Measurements from ENCODE around the gene CAPN9. TPM values are rescaled to one million over a fixed set of nuclear protein-coding genes. Genes with fewer than 3 reads are reported as not detected.

Gene CAPN9
- total RNA-seq, 1 donor from 2014 or later, result 8.7 TPM

GRCh38 chr1:230747890-230748800, 957 bp downstream of the CAPN9 start:
- no peak overlapping the region for H3K4me3 Mint-ChIP-seq (ENCODE audit: low read depth)
- peaks cover 72% of the 10 kb centered on the region for H3K4me1 Mint-ChIP-seq (ENCODE audit: low read depth)
- no peaks in the 10 kb centered on the region for H3K9me3 Mint-ChIP-seq (ENCODE audit: low read depth)
- no peak for DNase-seq (ENCODE audit: low spot score, unreplicated experiment)
- TF ChIP-seq, protein P1, sequence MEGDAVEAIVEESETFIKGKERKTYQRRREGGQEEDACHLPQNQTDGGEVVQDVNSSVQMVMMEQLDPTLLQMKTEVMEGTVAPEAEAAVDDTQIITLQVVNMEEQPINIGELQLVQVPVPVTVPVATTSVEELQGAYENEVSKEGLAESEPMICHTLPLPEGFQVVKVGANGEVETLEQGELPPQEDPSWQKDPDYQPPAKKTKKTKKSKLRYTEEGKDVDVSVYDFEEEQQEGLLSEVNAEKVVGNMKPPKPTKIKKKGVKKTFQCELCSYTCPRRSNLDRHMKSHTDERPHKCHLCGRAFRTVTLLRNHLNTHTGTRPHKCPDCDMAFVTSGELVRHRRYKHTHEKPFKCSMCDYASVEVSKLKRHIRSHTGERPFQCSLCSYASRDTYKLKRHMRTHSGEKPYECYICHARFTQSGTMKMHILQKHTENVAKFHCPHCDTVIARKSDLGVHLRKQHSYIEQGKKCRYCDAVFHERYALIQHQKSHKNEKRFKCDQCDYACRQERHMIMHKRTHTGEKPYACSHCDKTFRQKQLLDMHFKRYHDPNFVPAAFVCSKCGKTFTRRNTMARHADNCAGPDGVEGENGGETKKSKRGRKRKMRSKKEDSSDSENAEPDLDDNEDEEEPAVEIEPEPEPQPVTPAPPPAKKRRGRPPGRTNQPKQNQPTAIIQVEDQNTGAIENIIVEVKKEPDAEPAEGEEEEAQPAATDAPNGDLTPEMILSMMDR (IDR thresholded peaks at IDR 0.05; ENCODE audit: unreplicated experiment), result no peak
- no peak overlapping the region for H3K27ac Mint-ChIP-seq
- H3K36me3 Mint-ChIP-seq (ENCODE audit: insufficient read depth), result no peaks in the 10 kb centered on the region
- H3K27me3 Mint-ChIP-seq, result no peaks in the 10 kb centered on the region

GRCh38 chr1:230749150-230749549, 2.0 kb downstream of the CAPN9 start:
- Mint-ChIP-seq H3K36me3 (ENCODE audit: insufficient read depth) (no peaks in the 10 kb centered on the region), H3K27ac (peak overlapping the region; percentile 9), H3K27me3 (no peaks in the 10 kb centered on the region), H3K4me1 (ENCODE audit: low read depth) (peaks cover 72% of the 10 kb centered on the region), H3K4me3 (ENCODE audit: low read depth) (no peak overlapping the region), H3K9me3 (ENCODE audit: low read depth) (no peaks in the 10 kb centered on the region)
- TF ChIP-seq, protein P1 (IDR thresholded peaks at IDR 0.05; ENCODE audit: unreplicated experiment), result no peak
- DNase-seq (ENCODE audit: low spot score, unreplicated experiment), result no peak

DNA sequence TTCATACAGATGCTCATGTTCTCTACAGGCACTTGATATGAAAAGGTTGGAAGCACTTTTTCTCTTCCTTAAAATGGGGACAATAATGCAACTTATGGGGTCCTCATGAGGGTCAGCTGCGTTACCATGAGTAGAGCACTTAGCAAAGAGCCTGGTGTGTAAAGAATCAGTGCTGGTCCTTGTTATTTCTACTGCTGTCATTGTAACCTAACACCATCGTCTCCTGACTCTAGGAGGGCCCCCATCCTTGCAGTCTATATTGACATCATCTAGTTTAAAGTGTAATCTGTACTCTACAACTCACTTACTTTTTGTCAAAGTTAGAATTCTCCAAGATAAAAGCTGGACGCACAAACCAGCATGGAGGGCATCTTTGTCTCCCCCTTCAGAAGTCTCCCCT, 2.4 kb downstream of the CAPN9 start:
- DNase-seq (ENCODE audit: low spot score, unreplicated experiment), result no peak
- peak overlapping the region; percentile 67 for H3K27ac Mint-ChIP-seq
- no peak overlapping the region for H3K4me3 Mint-ChIP-seq (ENCODE audit: low read depth)
- peaks cover 67% of the 10 kb centered on the region for H3K4me1 Mint-ChIP-seq (ENCODE audit: low read depth)
- H3K36me3 Mint-ChIP-seq (ENCODE audit: insufficient read depth), result no peaks in the 10 kb centered on the region
- TF ChIP-seq, protein P1 (IDR thresholded peaks at IDR 0.05; ENCODE audit: unreplicated experiment), result no peak
- H3K9me3 Mint-ChIP-seq (ENCODE audit: low read depth), result no peaks in the 10 kb centered on the region
- H3K27me3 Mint-ChIP-seq, result no peaks in the 10 kb centered on the region

DNA sequence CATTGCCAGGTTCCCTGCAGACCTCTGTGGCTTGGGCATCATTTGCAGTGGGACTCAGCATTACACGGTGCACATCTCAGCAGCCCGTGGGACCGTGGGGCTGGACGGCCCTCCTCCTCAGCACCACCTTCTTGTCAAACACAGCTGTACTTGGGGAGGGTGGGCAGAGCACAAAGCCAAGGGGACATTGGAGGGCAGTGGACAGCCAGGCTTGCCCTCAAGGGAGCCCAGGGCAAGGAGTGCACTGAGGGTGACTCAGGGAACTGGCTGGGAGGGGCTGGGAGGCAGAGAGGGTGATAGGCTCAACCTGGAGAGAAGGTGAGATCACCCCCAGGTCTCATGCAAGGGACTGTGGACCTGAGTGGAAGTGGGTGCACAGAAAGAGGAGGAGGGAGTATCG, 3.4 kb downstream of the CAPN9 start:
- no peaks in the 10 kb centered on the region for H3K9me3 Mint-ChIP-seq (ENCODE audit: low read depth)
- peaks cover 61% of the 10 kb centered on the region for H3K4me1 Mint-ChIP-seq (ENCODE audit: low read depth)
- H3K36me3 Mint-ChIP-seq (ENCODE audit: insufficient read depth), result no peaks in the 10 kb centered on the region
- no peak for DNase-seq (ENCODE audit: low spot score, unreplicated experiment)
- TF ChIP-seq, protein P1 (IDR thresholded peaks at IDR 0.05; ENCODE audit: unreplicated experiment), result no peak
- no peaks in the 10 kb centered on the region for H3K27me3 Mint-ChIP-seq
- H3K27ac Mint-ChIP-seq, result peak overlapping the region; percentile 94
- H3K4me3 Mint-ChIP-seq (ENCODE audit: low read depth), result no peak overlapping the region

- peak overlapping the region; percentile 94 for H3K27ac Mint-ChIP-seq
- H3K4me1 Mint-ChIP-seq (ENCODE audit: low read depth), result peaks cover 61% of the 10 kb centered on the region
- TF ChIP-seq, protein P1 (IDR thresholded peaks at IDR 0.05; ENCODE audit: unreplicated experiment), result no peak
- no peak for DNase-seq (ENCODE audit: low spot score, unreplicated experiment)
- H3K27me3 Mint-ChIP-seq, result no peaks in the 10 kb centered on the region
- H3K9me3 Mint-ChIP-seq (ENCODE audit: low read depth), result no peaks in the 10 kb centered on the region
- H3K36me3 Mint-ChIP-seq (ENCODE audit: insufficient read depth), result no peaks in the 10 kb centered on the region
- H3K4me3 Mint-ChIP-seq (ENCODE audit: low read depth), result peak overlapping the region; percentile 20
Measured at GRCh38 chr1:230750986-230751625, 3.9 kb downstream of the CAPN9 start.
